ENCODE measurements around the gene INHBC.

GRCh38 chr12:57449375-57449774 is 14.8 kb downstream of the INHBC start:
- TF ChIP-seq CTCF (IDR thresholded peaks at IDR 0.05) (no peak), POLR2A (IDR thresholded peaks at IDR 0.05) (no peak)
